Endothelial cell (in vitro differentiated cells): ENCODE data around the gene TMEM183A. TPM values are rescaled to one million over a fixed set of nuclear protein-coding genes. Genes with fewer than 3 reads are reported as not detected.

Experiments
- DNase-seq: peaks from one replicate; pipeline ENCODE4 v3.0.0; 2021; ENCODE audit warnings: low spot score
- H3K27ac Mint-ChIP-seq: one replicate; pipeline ENCODE4 v1.8.0; 2021; ENCODE audit warnings: mixed read lengths, inconsistent platforms; ENCODE audit not compliant: unreplicated experiment
- H3K27me3 Mint-ChIP-seq: one replicate; pipeline ENCODE4 v1.8.0; 2021; ENCODE audit warnings: mild to moderate bottlenecking, moderate library complexity, mixed read lengths, inconsistent platforms; ENCODE audit not compliant: unreplicated experiment
- H3K36me3 Mint-ChIP-seq: one replicate; pipeline ENCODE4 v1.8.0; 2021; ENCODE audit warnings: mild to moderate bottlenecking, low read depth, mixed read lengths, inconsistent platforms; ENCODE audit not compliant: unreplicated experiment
- H3K4me1 Mint-ChIP-seq: one replicate; pipeline ENCODE4 v1.8.0; 2021; ENCODE audit warnings: mild to moderate bottlenecking, mixed read lengths, inconsistent platforms; ENCODE audit not compliant: unreplicated experiment
- H3K4me3 Mint-ChIP-seq: one replicate; pipeline ENCODE4 v1.8.0; 2021; ENCODE audit warnings: mild to moderate bottlenecking, mixed read lengths, inconsistent platforms; ENCODE audit not compliant: unreplicated experiment
- H3K9me3 Mint-ChIP-seq: one replicate; pipeline ENCODE4 v1.8.0; 2021; ENCODE audit warnings: mixed read lengths, inconsistent platforms; ENCODE audit not compliant: unreplicated experiment
- total RNA-seq: library from RNA; stranded (reverse); fragmentation: NEBNext Ultra II Directional; extraction: Animal tissue kit (Norgen Biotek cat#: 25700); gene quantifications from one replicate; pipeline ENCODE4 v1.2.1, GENCODE V29; 2021; ENCODE audit not compliant: unreplicated experiment
- TF ChIP-seq, protein P1 (sequence below): fragments of 200-600 bp; sonication (generic); IDR thresholded peaks from one replicate; pipeline ENCODE4 v1.5.0; 2021; ENCODE audit warnings: antibody characterized with exemption; ENCODE audit not compliant: unreplicated experiment

Gene TMEM183A
- total RNA-seq, 1 donor from 2014 or later: 65.5 TPM

DNA sequence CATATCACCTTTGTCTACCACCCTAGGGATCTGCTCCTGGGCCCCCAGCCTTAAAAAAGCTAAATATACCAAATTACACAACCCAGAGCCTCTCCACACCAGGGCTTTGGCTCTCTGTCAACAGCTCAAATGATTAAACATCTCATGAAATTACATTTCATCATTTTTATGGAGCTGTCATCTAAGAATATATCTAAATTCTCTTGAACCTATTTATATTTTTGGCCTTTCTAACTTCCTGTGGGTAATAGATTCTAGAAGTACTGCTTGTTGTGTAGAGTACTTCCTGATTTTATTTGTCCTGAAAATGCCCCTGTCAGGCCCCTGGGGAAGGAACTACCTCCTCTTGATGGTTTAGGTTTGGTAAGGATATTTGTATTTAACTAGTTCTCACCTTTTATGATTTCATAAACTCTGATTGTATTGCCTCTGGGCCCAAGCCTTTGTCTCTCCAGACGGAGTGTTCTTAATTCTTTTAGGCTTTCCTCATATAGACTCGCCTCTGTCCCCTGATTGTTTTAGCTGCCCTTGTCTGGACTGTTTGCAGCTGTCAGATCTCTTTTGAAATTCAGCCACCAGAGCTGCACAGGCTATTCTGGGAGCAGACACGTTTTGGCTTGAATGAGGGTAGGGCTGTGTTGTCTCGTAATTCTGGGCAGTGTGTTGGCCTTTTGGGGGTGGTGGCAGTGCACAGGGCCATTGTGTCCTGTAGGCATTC lies 62.0 kb downstream of the TMEM183A start:
- no peak for DNase-seq
- TF ChIP-seq, protein P1, sequence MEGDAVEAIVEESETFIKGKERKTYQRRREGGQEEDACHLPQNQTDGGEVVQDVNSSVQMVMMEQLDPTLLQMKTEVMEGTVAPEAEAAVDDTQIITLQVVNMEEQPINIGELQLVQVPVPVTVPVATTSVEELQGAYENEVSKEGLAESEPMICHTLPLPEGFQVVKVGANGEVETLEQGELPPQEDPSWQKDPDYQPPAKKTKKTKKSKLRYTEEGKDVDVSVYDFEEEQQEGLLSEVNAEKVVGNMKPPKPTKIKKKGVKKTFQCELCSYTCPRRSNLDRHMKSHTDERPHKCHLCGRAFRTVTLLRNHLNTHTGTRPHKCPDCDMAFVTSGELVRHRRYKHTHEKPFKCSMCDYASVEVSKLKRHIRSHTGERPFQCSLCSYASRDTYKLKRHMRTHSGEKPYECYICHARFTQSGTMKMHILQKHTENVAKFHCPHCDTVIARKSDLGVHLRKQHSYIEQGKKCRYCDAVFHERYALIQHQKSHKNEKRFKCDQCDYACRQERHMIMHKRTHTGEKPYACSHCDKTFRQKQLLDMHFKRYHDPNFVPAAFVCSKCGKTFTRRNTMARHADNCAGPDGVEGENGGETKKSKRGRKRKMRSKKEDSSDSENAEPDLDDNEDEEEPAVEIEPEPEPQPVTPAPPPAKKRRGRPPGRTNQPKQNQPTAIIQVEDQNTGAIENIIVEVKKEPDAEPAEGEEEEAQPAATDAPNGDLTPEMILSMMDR: no peak
- H3K27me3 Mint-ChIP-seq: peaks cover 7% of the 10 kb centered on the region
- no peaks in the 10 kb centered on the region for H3K9me3 Mint-ChIP-seq
- peaks cover 28% of the 10 kb centered on the region for H3K4me1 Mint-ChIP-seq
- H3K36me3 Mint-ChIP-seq: peaks cover 30% of the 10 kb centered on the region
- H3K4me3 Mint-ChIP-seq: no peak overlapping the region
- peak overlapping the region; percentile 78 for H3K27ac Mint-ChIP-seq

DNA sequence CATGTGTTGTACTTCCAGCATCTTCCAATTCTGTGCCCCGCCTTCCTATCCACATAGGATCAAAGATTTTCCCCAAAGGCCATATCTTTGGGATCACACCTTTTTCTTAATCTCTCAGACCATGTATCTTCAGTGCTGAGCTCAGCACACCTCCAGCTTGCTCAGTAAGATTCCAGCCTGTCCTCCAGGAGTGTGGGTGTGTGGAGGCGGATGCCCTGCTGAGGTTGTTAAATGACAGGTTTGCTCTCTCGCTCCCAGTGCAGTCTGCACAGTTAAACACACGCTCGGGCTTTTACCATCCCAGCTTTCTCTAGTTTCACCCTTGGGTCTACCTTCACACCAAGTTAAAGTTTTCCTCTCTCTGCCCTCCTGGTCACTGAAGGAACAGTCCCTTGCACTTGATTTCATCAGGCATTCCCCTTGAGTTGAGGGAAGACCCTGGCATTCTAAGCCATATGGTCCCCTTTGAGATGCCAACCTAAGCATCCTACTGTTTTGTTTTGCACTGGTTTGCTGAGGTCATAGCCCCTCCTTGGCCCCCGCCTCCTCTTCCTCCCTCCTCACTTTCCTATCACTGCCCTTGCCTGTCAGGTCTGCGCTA lies 64.9 kb downstream of the TMEM183A start:
- no peak overlapping the region for H3K27ac Mint-ChIP-seq
- no peaks in the 10 kb centered on the region for H3K9me3 Mint-ChIP-seq
- peaks cover 46% of the 10 kb centered on the region for H3K4me1 Mint-ChIP-seq
- peaks cover 35% of the 10 kb centered on the region for H3K36me3 Mint-ChIP-seq
- TF ChIP-seq, protein P1: no peak
- H3K27me3 Mint-ChIP-seq: peaks cover 12% of the 10 kb centered on the region
- H3K4me3 Mint-ChIP-seq: no peak overlapping the region
- no peak for DNase-seq

DNA sequence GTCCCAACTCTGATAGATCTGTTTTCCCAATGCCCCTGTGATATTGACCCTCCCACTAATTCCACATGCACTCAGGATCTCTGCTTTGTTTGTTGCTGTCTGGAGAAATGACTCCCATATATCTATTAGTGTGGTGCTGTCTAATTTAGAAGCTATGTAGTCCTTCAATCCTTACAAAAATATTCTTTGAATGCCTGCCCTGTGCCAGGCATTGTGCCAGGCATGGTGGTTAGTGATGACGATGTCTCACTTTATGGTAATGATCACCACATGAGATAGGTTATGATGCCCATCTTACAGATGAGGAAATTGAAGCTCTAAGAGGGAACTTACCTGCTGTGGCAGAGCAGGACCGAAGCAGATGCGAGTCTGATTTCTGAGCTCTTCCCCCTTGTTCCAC lies 65.7 kb downstream of the TMEM183A start:
- TF ChIP-seq, protein P1: no peak
- H3K4me1 Mint-ChIP-seq: peaks cover 51% of the 10 kb centered on the region
- H3K36me3 Mint-ChIP-seq: peaks cover 32% of the 10 kb centered on the region
- no peak for DNase-seq
- H3K27me3 Mint-ChIP-seq: peaks cover 8% of the 10 kb centered on the region
- H3K9me3 Mint-ChIP-seq: no peaks in the 10 kb centered on the region
- H3K27ac Mint-ChIP-seq: no peak overlapping the region
- peak overlapping the region; percentile 83 for H3K4me3 Mint-ChIP-seq

DNA sequence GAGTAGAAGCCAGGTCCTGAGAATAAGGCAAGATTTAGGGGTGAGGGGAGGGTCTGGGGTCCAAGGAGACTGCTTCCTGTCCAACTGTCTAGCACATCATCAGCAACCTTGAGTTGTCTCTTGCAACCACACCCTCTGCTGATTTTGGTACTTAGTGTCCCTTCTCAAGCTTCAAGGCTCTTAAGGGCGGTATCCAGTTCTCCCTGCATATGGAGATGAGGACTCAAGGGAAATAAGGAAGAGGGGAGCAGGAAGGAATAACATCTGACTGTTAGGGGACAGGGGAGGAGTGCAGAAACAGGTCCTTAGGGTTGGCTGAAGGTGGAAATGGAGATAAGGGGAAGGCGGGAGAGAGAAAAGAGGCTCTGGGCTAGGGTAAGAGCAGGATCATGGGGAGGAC lies 66.3 kb downstream of the TMEM183A start:
- no peak overlapping the region for H3K27ac Mint-ChIP-seq
- H3K4me1 Mint-ChIP-seq: peaks cover 51% of the 10 kb centered on the region
- no peak for DNase-seq
- peaks cover 32% of the 10 kb centered on the region for H3K36me3 Mint-ChIP-seq
- peak overlapping the region; percentile 83 for H3K4me3 Mint-ChIP-seq
- H3K9me3 Mint-ChIP-seq: no peaks in the 10 kb centered on the region
- TF ChIP-seq, protein P1: no peak
- H3K27me3 Mint-ChIP-seq: peaks cover 8% of the 10 kb centered on the region

Other genes starting within 250 kb of the TMEM183A start
- gene KDM5B, start 199.0 kb upstream of the TMEM183A start, total RNA-seq: 195 TPM
- gene PCAT6, start 196.4 kb upstream of the TMEM183A start, total RNA-seq: 2.0 TPM
- 13.5 TPM for gene RABIF, start 118.2 kb upstream of the TMEM183A start, total RNA-seq
- 31.5 TPM for gene KLHL12, start 80.1 kb upstream of the TMEM183A start, total RNA-seq
- gene ADIPOR1, start 49.1 kb upstream of the TMEM183A start, total RNA-seq: 52.9 TPM
- gene CYB5R1, start 40.1 kb upstream of the TMEM183A start, total RNA-seq: 56.5 TPM
- 4.0 TPM for gene PPFIA4, start 19.1 kb downstream of the TMEM183A start, total RNA-seq
- gene MYOG, start 78.6 kb downstream of the TMEM183A start, total RNA-seq: 15.7 TPM
- gene ADORA1, start 120.4 kb downstream of the TMEM183A start, total RNA-seq: 16.3 TPM
- gene MYBPH, start 168.5 kb downstream of the TMEM183A start, total RNA-seq: not detected
- gene CHI3L1, start 179.3 kb downstream of the TMEM183A start, total RNA-seq: 0.21 TPM
- not detected for gene CHIT1, start 222.3 kb downstream of the TMEM183A start, total RNA-seq